ENCODE measurements around the gene DNAH14. TPM values are rescaled to one million over a fixed set of nuclear protein-coding genes. Genes with fewer than 3 reads are reported as not detected.

The DNAH14 gene
- total and polyA plus RNA-seq, 2 donors (not counting 1 experiment from before 2014, with no cell fraction given): not detected

- H3K4me1 ChIP-seq (ENCODE audit: control insufficient read depth in 2 of 2, insufficient read depth in 2 of 2, low read length in 2 of 2): no peaks in the 10 kb centered on the region
- 93% methylated on average over 19 of the region's 21 CpGs for WGBS (ENCODE audit: insufficient coverage)
- H3K27ac ChIP-seq (ENCODE audit: low read length in 2 of 2): no peak overlapping the region
- no peaks in the 10 kb centered on the region for H3K36me3 ChIP-seq (replicated peaks in 1 of 2; ENCODE audit: control extremely low read depth in 1 of 2, control insufficient read depth in 1 of 2, extremely low read depth in 1 of 2, insufficient read depth in 2 of 2, low read length in 1 of 2)
- H3K4me3 ChIP-seq (ENCODE audit: control extremely low read depth in 1 of 5, extremely low read depth in 1 of 5, insufficient read depth in 1 of 5, low read depth in 2 of 5, low read length in 4 of 5): no peak overlapping the region
- ATAC-seq (ENCODE audit: low read depth): no peak
- no peaks in the 10 kb centered on the region for H3K9me3 ChIP-seq (ENCODE audit: control extremely low read depth in 1 of 3, control insufficient read depth in 2 of 3, insufficient read depth in 1 of 3, low read length in 2 of 3)
- H3K9ac ChIP-seq (ENCODE audit: low read length): no peak overlapping the region
- no peak overlapping the region for H2AFZ ChIP-seq (ENCODE audit: insufficient read depth, low read depth, low read length, poor library complexity, severe bottlenecking)
- no peak overlapping the region for H3K4me3 Mint-ChIP-seq
- ChIA-PET CTCF (no interaction called here), POLR2A (no interaction called here)
- no peaks in the 10 kb centered on the region for H4K20me1 ChIP-seq (ENCODE audit: control insufficient read depth, insufficient read depth, low read length, poor library complexity, severe bottlenecking)
- no peaks in the 10 kb centered on the region for H3K9me3 Mint-ChIP-seq (ENCODE audit: insufficient read depth)
- H3K4me2 ChIP-seq (replicated peaks; ENCODE audit: low read depth, low read length, poor library complexity, severe bottlenecking): no peak overlapping the region
- intact Hi-C loops (cut with micrococcal nuclease): no loop called here
- no peaks in the 10 kb centered on the region for H3K27me3 Mint-ChIP-seq
- DNase-seq: no peak
- no peaks in the 10 kb centered on the region for H3K4me1 Mint-ChIP-seq
- no peaks in the 10 kb centered on the region for H3K27me3 ChIP-seq (replicated peaks in 1 of 4; ENCODE audit: control extremely low read depth in 1 of 4, control insufficient read depth in 3 of 4, insufficient read depth in 4 of 4, low read length in 3 of 4)
- no peaks in the 10 kb centered on the region for H3K79me2 ChIP-seq (ENCODE audit: control insufficient read depth, insufficient read depth, low read length)
- H3K27ac Mint-ChIP-seq: no peak overlapping the region
- TF ChIP-seq EZH2 (IDR thresholded peaks at IDR 0.05; ENCODE audit: borderline replicate concordance, insufficient read depth, low read depth, low read length, poor library complexity, severe bottlenecking) (no peak), CTCF (IDR thresholded peaks at IDR 0.05) (no peak)
These were observed 443.7 kb downstream of the DNAH14 start for GRCh38 chr1:225373155-225373554.

GRCh38 chr1:225374996-225375395 is 445.5 kb downstream of the DNAH14 start:
- no peaks in the 10 kb centered on the region for H3K27me3 Mint-ChIP-seq
- no peak overlapping the region for H3K9ac ChIP-seq (ENCODE audit: low read length)
- ChIA-PET CTCF (interaction anchor here (0.6 kb wide), 1 partner anchor 1812 kb away, joined by 4 read pairs; no protein-coding TSS in a partner anchor), POLR2A (no interaction called here)
- no peak overlapping the region for H3K27ac Mint-ChIP-seq
- no peaks in the 10 kb centered on the region for H3K9me3 Mint-ChIP-seq (ENCODE audit: insufficient read depth)
- no peaks in the 10 kb centered on the region for H3K4me1 ChIP-seq (ENCODE audit: control insufficient read depth in 2 of 2, insufficient read depth in 2 of 2, low read length in 2 of 2)
- WGBS (ENCODE audit: insufficient coverage): no CpG with 5 or more reads among the region's 4 CpGs
- H3K4me3 Mint-ChIP-seq: no peak overlapping the region
- H3K27ac ChIP-seq (ENCODE audit: low read length in 2 of 2): no peak overlapping the region
- no peaks in the 10 kb centered on the region for H3K9me3 ChIP-seq (ENCODE audit: control extremely low read depth in 1 of 3, control insufficient read depth in 2 of 3, insufficient read depth in 1 of 3, low read length in 2 of 3)
- no peaks in the 10 kb centered on the region for H3K36me3 ChIP-seq (replicated peaks in 1 of 2; ENCODE audit: control extremely low read depth in 1 of 2, control insufficient read depth in 1 of 2, extremely low read depth in 1 of 2, insufficient read depth in 2 of 2, low read length in 1 of 2)
- H3K4me1 Mint-ChIP-seq: no peaks in the 10 kb centered on the region
- H3K79me2 ChIP-seq (ENCODE audit: control insufficient read depth, insufficient read depth, low read length): no peaks in the 10 kb centered on the region
- DNase-seq (no peak), ATAC-seq (ENCODE audit: low read depth) (no peak)
- intact Hi-C loops (cut with micrococcal nuclease): no loop called here
- TF ChIP-seq CTCF (IDR thresholded peaks at IDR 0.05) (no peak), EZH2 (IDR thresholded peaks at IDR 0.05; ENCODE audit: borderline replicate concordance, insufficient read depth, low read depth, low read length, poor library complexity, severe bottlenecking) (no peak)
- no peaks in the 10 kb centered on the region for H3K27me3 ChIP-seq (replicated peaks in 1 of 4; ENCODE audit: control extremely low read depth in 1 of 4, control insufficient read depth in 3 of 4, insufficient read depth in 4 of 4, low read length in 3 of 4)
- no peaks in the 10 kb centered on the region for H4K20me1 ChIP-seq (ENCODE audit: control insufficient read depth, insufficient read depth, low read length, poor library complexity, severe bottlenecking)
- H3K4me3 ChIP-seq (ENCODE audit: control extremely low read depth in 1 of 5, extremely low read depth in 1 of 5, insufficient read depth in 1 of 5, low read depth in 2 of 5, low read length in 4 of 5): no peak overlapping the region
- no peak overlapping the region for H2AFZ ChIP-seq (ENCODE audit: insufficient read depth, low read depth, low read length, poor library complexity, severe bottlenecking)
- no peak overlapping the region for H3K4me2 ChIP-seq (replicated peaks; ENCODE audit: low read depth, low read length, poor library complexity, severe bottlenecking)

All from B cell (primary cell).